ENCODE data around the gene TMEM202.
"Not testable (repeated sequence)": the region's sequence is repeated elsewhere in the genome, so short reads cannot be mapped to it uniquely, and the experiment has no call there.

Gene TMEM202

GRCh38 chr15:72397796-72398588, at the start of gene TMEM202:
TMEM202 (plus strand) TSS chr15:72398305; CDS start chr15:72398327, 22 bp downstream.
- DNase-seq = no peak

GRCh38 chr15:72353266-72353665, 44.8 kb upstream of the TMEM202 start:
- no peak for DNase-seq

GRCh38 chr15:72354496-72354895, 43.6 kb upstream of the TMEM202 start:
- DNase-seq = no peak

GRCh38 chr15:72358121-72358520, 40.0 kb upstream of the TMEM202 start:
- no peak for DNase-seq

GRCh38 chr15:72358650-72359171, 39.4 kb upstream of the TMEM202 start:
- DNase-seq = no peak

GRCh38 chr15:72361176-72361575, 36.9 kb upstream of the TMEM202 start:
- DNase-seq = no peak

GRCh38 chr15:72365844-72366243, 32.3 kb upstream of the TMEM202 start:
- peak; percentile 33 for DNase-seq

- no peak for DNase-seq
These were observed 29.8 kb upstream of the TMEM202 start for GRCh38 chr15:72368325-72368724.

GRCh38 chr15:72368899-72369298, 29.2 kb upstream of the TMEM202 start:
- no peak for DNase-seq

- no peak for DNase-seq
These were observed 28.1 kb upstream of the TMEM202 start for GRCh38 chr15:72369964-72370363.

- DNase-seq = no peak
These were observed 25.7 kb upstream of the TMEM202 start for GRCh38 chr15:72372361-72372760.

- peak; percentile 61 for DNase-seq
These were observed 22.6 kb upstream of the TMEM202 start for GRCh38 chr15:72375501-72375845.

- DNase-seq = peak; percentile 90
These were observed 22.1 kb upstream of the TMEM202 start, which contains the start of gene HEXA for GRCh38 chr15:72375846-72376581. HEXA (minus strand) TSS chr15:72376014; CDS start chr15:72375972, 42 bp downstream.

- no peak for DNase-seq
These were observed 20.8 kb upstream of the TMEM202 start for GRCh38 chr15:72377331-72377730.

- not testable (repeated sequence) for DNase-seq
These were observed 19.0 kb upstream of the TMEM202 start for GRCh38 chr15:72379106-72379505.

GRCh38 chr15:72379856-72380430, 18.2 kb upstream of the TMEM202 start:
- DNase-seq = no peak

GRCh38 chr15:72380743-72381142, 17.4 kb upstream of the TMEM202 start:
- DNase-seq = no peak

- no peak for DNase-seq
These were observed 16.0 kb upstream of the TMEM202 start for GRCh38 chr15:72382146-72382545.

GRCh38 chr15:72387741-72388140, 10.4 kb upstream of the TMEM202 start:
- DNase-seq = no peak

- no peak for DNase-seq
These were observed 8.9 kb upstream of the TMEM202 start for GRCh38 chr15:72389231-72389630.

GRCh38 chr15:72396331-72396730, 1.8 kb upstream of the TMEM202 start:
- DNase-seq = not testable (repeated sequence)

GRCh38 chr15:72398648-72399047, 543 bp downstream of the TMEM202 start:
- no peak for DNase-seq

- no peak for DNase-seq
These were observed 4.6 kb downstream of the TMEM202 start for GRCh38 chr15:72402726-72403125.

- no peak for DNase-seq
These were observed 6.3 kb downstream of the TMEM202 start for GRCh38 chr15:72404356-72404755.

All from CD4-positive, alpha-beta T cell treated with Interleukin-17A for 4 hours (primary cell).